K562 (cell line): Measurements from ENCODE around the gene WNT7A. TPM values are rescaled to one million over a fixed set of nuclear protein-coding genes. Genes with fewer than 3 reads are reported as not detected.

Source experiments
- ATAC-seq: fragments of 200-7000 bp; cut with Tn5 transposase; 3 replicates; pipeline ENCODE4 v1.9.1; 2020; ENCODE audit warnings: moderate library complexity
- BruUV-seq: library from RNA; stranded (reverse); fragments of 400-500 nt; replicated peaks from 2 replicates; lab custom pipeline; 2021; lab: Mats Ljungman, UMichigan
- CTCF ChIA-PET: fragments of 300-600 bp; formaldehyde crosslinking; extraction: SDS; loops from one replicate; lab custom pipeline; 2021; ENCODE audit warnings: low intra/inter-chr PET ratio; lab: Yijun Ruan, JAX
- POLR2A ChIA-PET: fragments of 300-600, 350-650 bp; sonication (Branson Sonifier 250); formaldehyde crosslinking; extraction: SDS; loops from one replicate; lab custom pipeline; 2021; ENCODE audit warnings: antibody characterized with exemption, inconsistent platforms; lab: Yijun Ruan, JAX
- DNase-seq, 4 experiments: peaks; one replicate each; pipeline versions ENCODE4 v3.0.0 to v3.0.0-alpha.2; 2011 to 2018; ENCODE audit warnings: low spot score in 3 of 4, mixed read lengths in 3 of 4; ENCODE audit errors: extremely low read depth in 1 of 4
- FAIRE-seq: peaks from 2 replicates; lab custom pipeline; 2011; peaks lifted over from hg19 to GRCh38; lab: Jason Lieb, UNC
- H2AFZ ChIP-seq: 2 replicates; pipeline ENCODE4 v1.6.0; 2011; ENCODE audit warnings: low read depth, low read length, control low read depth, inconsistent platforms
- H3K27ac ChIP-seq: fragments of 200-600 bp; 3 replicates; pipeline ENCODE4 v1.8.0; 2011; ENCODE audit warnings: low read depth, mild to moderate bottlenecking, control low read depth, inconsistent platforms, low read length, moderate library complexity, mixed read lengths; ENCODE audit errors: extremely low read depth
- H3K27me3 ChIP-seq, 2 experiments: fragments of 300-600 bp in 1 of 2; 2 replicates in 1 of 2; 3 replicates in 1 of 2; pipeline versions ENCODE4 v1.6.0 to v1.8.0; 2011; ENCODE audit warnings: inconsistent platforms in 2 of 2, low read length in 2 of 2, mild to moderate bottlenecking in 1 of 2, mixed read lengths in 1 of 2, moderate library complexity in 1 of 2; ENCODE audit not compliant: control insufficient read depth in 2 of 2, insufficient read depth in 2 of 2
- H3K36me3 ChIP-seq: fragments of 300-600 bp; 3 replicates; pipeline ENCODE4 v1.8.0; 2011; ENCODE audit warnings: mild to moderate bottlenecking, low read length, inconsistent platforms; ENCODE audit not compliant: control insufficient read depth, insufficient read depth
- H3K4me1 ChIP-seq, 2 experiments: fragments of 200-600 bp in 1 of 2; replicated peaks in 1 of 2; 2 replicates in 1 of 2; 3 replicates in 1 of 2; pipeline versions ENCODE4 v1.5.1 to v1.8.0; 2011; ENCODE audit warnings: inconsistent platforms in 2 of 2, low read length in 2 of 2, mild to moderate bottlenecking in 1 of 2, mixed read lengths in 1 of 2, moderate library complexity in 1 of 2; ENCODE audit not compliant: control insufficient read depth in 2 of 2, insufficient read depth in 2 of 2
- H3K4me2 ChIP-seq: 2 replicates; pipeline ENCODE4 v1.6.1; 2011; ENCODE audit warnings: low read length, control low read depth, inconsistent platforms, mixed read lengths; ENCODE audit not compliant: insufficient read depth
- H3K4me3 ChIP-seq: fragments of 200-600 bp; sonication (generic), shearing (Covaris generic); 2 replicates; pipeline ENCODE4 v1.5.1; 2016; ENCODE audit warnings: control low read depth, inconsistent platforms
- H3K79me2 ChIP-seq: fragments of 200-600 bp; 3 replicates; pipeline ENCODE4 v1.8.0; 2011; ENCODE audit warnings: low read length, inconsistent platforms; ENCODE audit not compliant: control insufficient read depth, insufficient read depth
- H3K9ac ChIP-seq, 2 experiments: 2 replicates each; pipeline versions ENCODE4 v1.6.0 to v1.6.1; 2011; ENCODE audit warnings: low read depth in 2 of 2, low read length in 2 of 2, control low read depth in 1 of 2, inconsistent platforms in 1 of 2, mild to moderate bottlenecking in 1 of 2, mixed read lengths in 1 of 2; ENCODE audit not compliant: insufficient read depth in 1 of 2
- H3K9me1 ChIP-seq: one replicate; pipeline ENCODE4 v1.6.0; 2011; ENCODE audit warnings: inconsistent platforms, mild to moderate bottlenecking, low read length, moderate library complexity; ENCODE audit not compliant: control insufficient read depth, insufficient read depth
- H3K9me3 ChIP-seq: replicated peaks from 2 replicates; pipeline ENCODE4 v1.5.1; 2011; ENCODE audit warnings: low read depth, low read length, inconsistent platforms; ENCODE audit not compliant: control insufficient read depth, insufficient read depth
- H4K20me1 ChIP-seq: replicated peaks from 2 replicates; pipeline ENCODE4 v1.6.1; 2011; ENCODE audit warnings: low read length, inconsistent platforms, mixed read lengths; ENCODE audit not compliant: control insufficient read depth, insufficient read depth
- ESRRB ChIP-seq: fragments of 250-450 bp; sonication (Bioruptor Pico); IDR thresholded peaks from 2 replicates; pipeline ENCODE4 v1.5.0; 2020; ENCODE audit warnings: mild to moderate bottlenecking, moderate library complexity, borderline replicate concordance
- FOSL1 ChIP-seq: fragments of 200-800 bp; sonication (Bioruptor generic); conservative IDR thresholded peaks from 2 replicates; pipeline ENCODE4 v1.6.1; 2016; ENCODE audit warnings: missing genetic modification characterization, missing compliant biosample characterization
- HMGN3 ChIP-seq: IDR thresholded peaks from 2 replicates; pipeline ENCODE4 v1.6.1; 2011; ENCODE audit warnings: borderline replicate concordance, low read depth, mild to moderate bottlenecking, mixed read lengths, low read length; ENCODE audit not compliant: insufficient read length; ENCODE audit errors: extremely low read depth
- NCOA2 ChIP-seq, 2 experiments: fragments of 450-650 bp; IDR thresholded peaks; 2 replicates each; pipeline ENCODE4 v1.6.1; 2018; ENCODE audit warnings: mild to moderate bottlenecking in 2 of 2, moderate library complexity in 1 of 2; ENCODE audit not compliant: partially characterized antibody in 2 of 2
- NUFIP1 ChIP-seq: fragments of 450-650 bp; IDR thresholded peaks from 2 replicates; pipeline ENCODE4 v1.6.1; 2018; ENCODE audit not compliant: partially characterized antibody
- PHF21A ChIP-seq: fragments of 450-650 bp; IDR thresholded peaks from 2 replicates; pipeline ENCODE4 v1.6.1; 2017; ENCODE audit warnings: low read depth, borderline replicate concordance
- RBBP5 ChIP-seq: fragments of 200-600 bp; sonication (generic); IDR thresholded peaks from 2 replicates; pipeline ENCODE4 v1.6.1; 2012; ENCODE audit warnings: borderline replicate concordance, mild to moderate bottlenecking, low read length, control low read depth, inconsistent platforms; ENCODE audit not compliant: insufficient read depth, poor library complexity, severe bottlenecking
- SMARCB1 ChIP-seq: IDR thresholded peaks from 2 replicates; pipeline ENCODE4 v1.6.1; 2011; ENCODE audit warnings: improper control_type of control experiment, low read depth; ENCODE audit not compliant: insufficient read length
- SRSF3 ChIP-seq: fragments of 200-400 bp; formaldehyde crosslinking; IDR thresholded peaks from 2 replicates; pipeline ENCODE4 v1.6.1; 2016; ENCODE audit warnings: mild to moderate bottlenecking, low read length, moderate library complexity; ENCODE audit not compliant: insufficient read depth
- SRSF7 ChIP-seq: fragments of 200-400 bp; formaldehyde crosslinking; optimal IDR thresholded peaks from 2 replicates; pipeline ENCODE3; 2017; ENCODE audit warnings: mild to moderate bottlenecking, low read depth, low read length
- TOE1 ChIP-seq, 2 experiments: fragments of 450-650 bp in 1 of 2; sonication (generic) in 1 of 2; formaldehyde crosslinking in 1 of 2; IDR thresholded peaks; 2 replicates each; pipeline versions ENCODE4 v1.7.1 to v1.8.0; 2016 to 2022; ENCODE audit warnings: borderline replicate concordance in 2 of 2, mild to moderate bottlenecking in 2 of 2, antibody characterized with exemption in 1 of 2, inconsistent platforms in 1 of 2, low read depth in 1 of 2, missing genetic modification reagents in 1 of 2, moderate library complexity in 1 of 2
- ZFP36 ChIP-seq: fragments of 150-350 bp; IDR thresholded peaks from 2 replicates; pipeline ENCODE4 v1.6.1; 2018; ENCODE audit warnings: low read length, low read depth; ENCODE audit not compliant: partially characterized antibody
- WGBS: fragments of 100-300 bp; shearing (Covaris generic); methylation state at CpG from one replicate; pipeline ENCODE4 v1.1.6; 2016; ENCODE audit warnings: low coverage, mixed read lengths; ENCODE audit not compliant: insufficient coverage; ENCODE audit errors: missing lambda C conversion rate; 5-methylcytosine and 5-hydroxymethylcytosine counted together
- in situ Hi-C: fragments of 300-500 bp; cut with MboI; formaldehyde crosslinking; loops from 4 replicates; pipeline ENCODE4 v1.15.0; 2018; ENCODE audit warnings: inconsistent platforms, mixed read lengths
- intact Hi-C: fragments of 100-400 bp; cut with micrococcal nuclease; formaldehyde crosslinking; loops from 2 replicates; pipeline ENCODE4 v1.14.2; 2022
- polyA plus RNA-seq, 8 experiments: library from polyadenylated mRNA; depleted of rRNA in 4 of 8; stranded (reverse) in 5 of 8; unstranded in 3 of 8; fragments of >200 nt; fragmentation: Nextera tagmentation in 2 of 8; fragmentation: Illumina TruSeq in 1 of 8; extraction: Ambion mirVana in 2 of 8; extraction: Trizol in 1 of 8; gene quantifications; 2 replicates each; pipeline versions ENCODE4 v1.2.1 to v1.2.3, GENCODE V29; 2011 to 2014; ENCODE audit warnings: inconsistent platforms in 1 of 8, missing spikeins in 1 of 8
- total RNA-seq, 7 experiments: library from RNA; depleted of rRNA in 6 of 7; stranded (reverse); fragments of >200 nt in 6 of 7; fragmentation: Illumina TruSeq in 2 of 7; extraction: Trizol in 2 of 7; gene quantifications; 2 replicates each; pipeline versions ENCODE4 v1.2.1 to v1.2.3, GENCODE V29; 2011 to 2021; ENCODE audit warnings: low replicate concordance in 1 of 7
- TF ChIP-seq, protein P1 (sequence below), 2 experiments: IDR thresholded peaks; 2 replicates each; pipeline ENCODE4 v1.6.1; 2012; ENCODE audit warnings: improper control_type of control experiment in 2 of 2, low read depth in 2 of 2, low read length in 2 of 2, borderline replicate concordance in 1 of 2

The WNT7A gene
- total and polyA plus RNA-seq, 9 of the 15 experiments (the other 6 are each of a cell fraction or from before 2014, with no cell fraction given): 0.03 TPM; not detected in 8

DNA sequence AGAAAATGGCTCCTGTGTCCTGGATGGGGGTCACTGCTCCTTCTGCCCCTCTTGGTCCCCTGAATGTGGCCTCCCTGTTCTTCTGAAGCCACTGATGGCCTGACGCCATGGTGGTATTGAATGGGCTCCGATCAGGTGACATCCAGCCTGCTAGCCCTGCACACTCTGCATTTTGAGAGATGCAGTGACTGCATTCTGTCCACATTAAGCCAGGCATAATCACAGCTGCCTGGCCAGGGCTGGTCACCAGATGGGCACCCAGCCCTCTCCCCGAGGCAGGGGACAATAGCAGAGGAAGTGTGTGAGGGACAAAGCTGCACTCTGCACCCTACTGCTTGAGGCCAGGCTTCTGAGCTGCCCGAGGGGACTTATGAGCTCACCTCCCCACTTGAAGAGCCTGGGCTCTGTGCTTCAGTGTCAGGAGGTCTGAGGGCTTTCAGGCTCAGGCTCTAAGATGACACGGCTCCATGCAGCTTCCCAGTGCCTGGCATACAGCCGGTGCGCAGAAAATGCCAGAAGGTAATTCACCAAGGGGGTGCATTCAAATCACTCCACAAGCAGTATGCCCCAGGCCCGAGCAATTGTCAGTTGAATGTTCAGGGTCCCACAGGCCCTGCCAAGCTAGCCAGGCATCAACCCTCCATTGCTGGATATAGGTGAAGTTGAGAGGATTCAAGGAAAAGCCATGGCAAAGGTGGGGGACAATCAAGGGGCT lies 56.8 kb downstream of the WNT7A start (continued):
- no peak for TF ChIP-seq ESRRB (CRISPR knock-in tag)
- no peak for TF ChIP-seq NUFIP1
- TF ChIP-seq SRSF7: no peak
- TF ChIP-seq RBBP5: no peak
- TF ChIP-seq TOE1 (IDR thresholded peaks at IDR 0.05; ENCODE audit: borderline replicate concordance): no peak
- no peak for TF ChIP-seq TOE1 (CRISPR knock-in tag; IDR thresholded peaks at IDR 0.05; ENCODE audit: borderline replicate concordance, low read depth)

DNA sequence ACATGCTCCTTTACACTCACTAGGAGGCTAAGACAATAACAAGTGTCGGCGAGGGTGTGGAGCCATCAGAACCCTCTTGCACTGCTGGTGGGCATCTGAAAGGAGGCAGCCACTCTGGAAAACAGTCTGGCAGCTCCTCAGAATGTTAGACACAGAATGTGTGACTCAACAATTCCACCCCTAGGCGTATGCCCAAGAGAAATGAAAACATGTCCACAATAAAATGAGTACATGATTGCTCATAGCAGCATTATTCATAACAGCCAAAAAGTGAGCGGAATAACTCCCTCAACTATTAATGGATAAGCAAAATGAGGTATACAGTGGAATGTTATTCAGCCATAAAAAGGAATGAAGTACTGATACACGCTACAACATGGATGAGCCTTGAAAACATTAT lies 57.8 kb downstream of the WNT7A start:
- ATAC-seq (no peak), FAIRE-seq (no peak), DNase-seq (no peak)
- no peak for TF ChIP-seq SRSF3
- TF ChIP-seq, protein P1, sequence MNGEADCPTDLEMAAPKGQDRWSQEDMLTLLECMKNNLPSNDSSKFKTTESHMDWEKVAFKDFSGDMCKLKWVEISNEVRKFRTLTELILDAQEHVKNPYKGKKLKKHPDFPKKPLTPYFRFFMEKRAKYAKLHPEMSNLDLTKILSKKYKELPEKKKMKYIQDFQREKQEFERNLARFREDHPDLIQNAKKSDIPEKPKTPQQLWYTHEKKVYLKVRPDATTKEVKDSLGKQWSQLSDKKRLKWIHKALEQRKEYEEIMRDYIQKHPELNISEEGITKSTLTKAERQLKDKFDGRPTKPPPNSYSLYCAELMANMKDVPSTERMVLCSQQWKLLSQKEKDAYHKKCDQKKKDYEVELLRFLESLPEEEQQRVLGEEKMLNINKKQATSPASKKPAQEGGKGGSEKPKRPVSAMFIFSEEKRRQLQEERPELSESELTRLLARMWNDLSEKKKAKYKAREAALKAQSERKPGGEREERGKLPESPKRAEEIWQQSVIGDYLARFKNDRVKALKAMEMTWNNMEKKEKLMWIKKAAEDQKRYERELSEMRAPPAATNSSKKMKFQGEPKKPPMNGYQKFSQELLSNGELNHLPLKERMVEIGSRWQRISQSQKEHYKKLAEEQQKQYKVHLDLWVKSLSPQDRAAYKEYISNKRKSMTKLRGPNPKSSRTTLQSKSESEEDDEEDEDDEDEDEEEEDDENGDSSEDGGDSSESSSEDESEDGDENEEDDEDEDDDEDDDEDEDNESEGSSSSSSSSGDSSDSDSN (IDR thresholded peaks at IDR 0.05; ENCODE audit: borderline replicate concordance in 1 of 2, low read depth in 2 of 2, low read length in 2 of 2): no peak
- no peak for TF ChIP-seq PHF21A
- no peak for TF ChIP-seq FOSL1
- no peak for TF ChIP-seq SMARCB1
- TF ChIP-seq HMGN3: no peak
- TF ChIP-seq ZFP36: peak; percentile 38
- TF ChIP-seq NCOA2 (IDR thresholded peaks at IDR 0.05; ENCODE audit: partially characterized antibody in 2 of 2): no peak
- H3K27me3 ChIP-seq: peaks cover 4 to 48% of the 10 kb centered on the region in 2 experiments; a peak in 3 of 5 replicates
- no peak overlapping the region for H3K27ac ChIP-seq
- WGBS: 0% methylated on average over 5 of the region's 5 CpGs
- H3K4me3 ChIP-seq: no peak overlapping the region
- peaks cover 0 to 7% of the 10 kb centered on the region in 2 experiments; a peak in 2 of 5 replicates for H3K4me1 ChIP-seq
- H3K79me2 ChIP-seq: no peaks in the 10 kb centered on the region
- no peaks in the 10 kb centered on the region for H3K36me3 ChIP-seq
- in situ Hi-C loops: no loop called here
- no TSS peak for BruUV-seq
- no peaks in the 10 kb centered on the region for H3K9me3 ChIP-seq
- H3K4me2 ChIP-seq: no peak overlapping the region
- CTCF ChIA-PET: no interaction called here
- H4K20me1 ChIP-seq: no peaks in the 10 kb centered on the region
- intact Hi-C loops: no loop called here
- H2AFZ ChIP-seq: no peak overlapping the region
- no peaks in the 10 kb centered on the region for H3K9me1 ChIP-seq
- no peak overlapping the region for H3K9ac ChIP-seq
- POLR2A ChIA-PET: no interaction called here
